ENCODE results near the gene MAVS. TPM values are rescaled to one million over a fixed set of nuclear protein-coding genes. Genes with fewer than 3 reads are reported as not detected.

MAVS gene
- total RNA-seq, 1 donor from 2014 or later, result 35.2 TPM

DNA sequence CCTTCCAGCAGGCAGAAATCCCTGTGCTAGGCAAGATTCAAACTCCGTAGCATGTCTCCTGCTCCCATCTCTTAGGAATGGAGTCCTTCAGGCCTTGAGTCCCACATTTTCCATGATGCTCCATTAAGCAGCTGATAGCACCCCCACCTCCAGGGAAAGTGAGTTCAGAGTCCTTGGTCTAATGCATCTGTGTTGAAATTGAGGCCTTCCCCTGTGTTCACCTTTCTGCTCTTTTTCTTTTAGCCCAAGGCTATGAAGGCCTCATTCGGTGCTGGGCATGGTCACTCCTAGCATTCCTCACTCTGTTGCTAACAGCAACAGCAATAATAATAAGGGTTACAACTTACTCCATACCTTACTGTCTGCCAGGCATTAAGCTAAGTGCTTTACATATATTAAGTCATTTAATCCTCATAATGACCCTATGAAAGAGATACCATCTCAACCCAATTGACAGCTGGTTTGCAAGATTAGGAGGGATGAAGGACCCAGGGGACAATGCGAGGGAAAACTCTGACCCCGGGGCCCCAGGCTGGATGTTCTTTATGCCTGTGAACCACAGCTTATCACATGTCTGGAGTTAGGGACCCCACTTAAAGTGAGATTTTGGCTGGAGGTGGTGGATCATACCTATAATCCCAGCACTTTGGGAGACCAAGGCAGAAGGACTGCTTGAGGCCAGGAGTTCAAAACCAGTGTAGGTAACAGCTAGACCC, 25.1 kb downstream of the MAVS start:
- Histone ChIP-seq H3K36me3 (peaks cover 25 to 43% of the 10 kb centered on the region in 2 donors), H3K27ac (no peak overlapping the region), H3K27me3 (no peaks in the 10 kb centered on the region), H3K9me3 (no peaks in the 10 kb centered on the region), H3K4me1 (no peaks in the 10 kb centered on the region), H3K4me3 (no peak overlapping the region)
- DNase-seq (ENCODE audit: low spot score in 2 of 2), result no peak
- intact Hi-C loops (cut with DNase I), result no loop called here
- no peak for TF ChIP-seq CTCF (IDR thresholded peaks at IDR 0.05)

DNA sequence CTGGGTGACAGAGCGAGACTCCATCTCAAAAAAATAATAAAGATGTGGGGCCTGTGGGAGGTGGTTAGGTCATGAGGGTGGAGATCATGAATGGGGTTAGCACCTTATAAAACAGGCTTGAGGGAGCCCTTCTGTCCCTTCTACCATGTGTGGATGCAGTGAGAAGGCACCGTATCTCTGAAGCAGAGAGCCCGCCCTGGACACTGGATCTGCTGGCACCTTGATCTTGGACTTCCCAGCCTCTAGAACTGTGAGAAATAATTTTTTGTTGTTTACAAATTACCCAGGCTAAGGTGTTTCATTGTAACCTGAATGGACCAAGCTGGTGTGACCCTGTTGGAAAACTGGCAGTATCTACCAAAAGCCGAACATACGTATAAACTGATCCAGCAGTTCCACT, 26.9 kb downstream of the MAVS start:
- intact Hi-C loops (cut with DNase I), result no loop called here
- H3K9me3 ChIP-seq, result no peaks in the 10 kb centered on the region
- H3K27ac ChIP-seq, result no peak overlapping the region
- no peak for DNase-seq (ENCODE audit: low spot score in 2 of 2)
- no peak for TF ChIP-seq CTCF (IDR thresholded peaks at IDR 0.05)
- no peaks in the 10 kb centered on the region for H3K27me3 ChIP-seq
- no peak overlapping the region for H3K4me3 ChIP-seq
- no peaks in the 10 kb centered on the region for H3K4me1 ChIP-seq
- H3K36me3 ChIP-seq, result peaks cover 18 to 32% of the 10 kb centered on the region in 2 donors

- intact Hi-C loops (cut with DNase I), result no loop called here
- TF ChIP-seq CTCF (IDR thresholded peaks at IDR 0.05), result no peak
Observed at GRCh38 chr20:3874194-3874844, 27.7 kb downstream of the MAVS start.

GRCh38 chr20:3875378-3875974, 28.8 kb downstream of the MAVS start:
- no peak for DNase-seq (ENCODE audit: low spot score in 2 of 2)
- Histone ChIP-seq H3K36me3 (peaks cover 8 to 23% of the 10 kb centered on the region in 2 donors), H3K27ac (no peak overlapping the region), H3K27me3 (no peaks in the 10 kb centered on the region), H3K9me3 (no peaks in the 10 kb centered on the region), H3K4me1 (no peaks in the 10 kb centered on the region), H3K4me3 (no peak overlapping the region)
- no peak for TF ChIP-seq CTCF (IDR thresholded peaks at IDR 0.05)
- intact Hi-C loops (cut with DNase I), result no loop called here

More at GRCh38 chr20:3874194-3874844, 27.7 kb downstream of the MAVS start:
- no peak overlapping the region for H3K4me3 ChIP-seq
- DNase-seq (ENCODE audit: low spot score in 2 of 2), result no peak
- H3K27ac ChIP-seq, result no peak overlapping the region
- H3K4me1 ChIP-seq, result no peaks in the 10 kb centered on the region
- H3K9me3 ChIP-seq, result no peaks in the 10 kb centered on the region
- peaks cover 13 to 32% of the 10 kb centered on the region in 2 donors for H3K36me3 ChIP-seq
- no peaks in the 10 kb centered on the region for H3K27me3 ChIP-seq

GRCh38 chr20:3876000-3876399, 29.4 kb downstream of the MAVS start:
- intact Hi-C loops (cut with DNase I), result no loop called here
- Histone ChIP-seq H3K4me1 (no peaks in the 10 kb centered on the region), H3K36me3 (peaks cover 8 to 23% of the 10 kb centered on the region in 2 donors), H3K4me3 (no peak overlapping the region), H3K27ac (no peak overlapping the region), H3K27me3 (no peaks in the 10 kb centered on the region), H3K9me3 (no peaks in the 10 kb centered on the region)
- DNase-seq (ENCODE audit: low spot score in 2 of 2), result no peak
- TF ChIP-seq CTCF (IDR thresholded peaks at IDR 0.05), result no peak
